Ovary (tissue), 9 donors: ENCODE data around the gene PMEL. TPM values are rescaled to one million over a fixed set of nuclear protein-coding genes. Genes with fewer than 3 reads are reported as not detected.
A peak's percentile ranks its signal among the peaks of the same experiment; 100 is the strongest.

ENCODE experiments used
- DNase-seq, 5 donors: peaks; one replicate each; pipeline ENCODE4 v3.0.0-alpha.2; 2019 to 2020
- H3K27ac ChIP-seq, 2 donors: fragments of 200-600 bp; one replicate each; pipeline versions ENCODE4 v1.5.1 to v1.8.0; 2019 to 2022
- H3K27me3 ChIP-seq: fragments of 200-600 bp; one replicate; pipeline ENCODE4 v1.8.0; 2022
- H3K36me3 ChIP-seq: fragments of 200-600 bp; sonication (generic); one replicate; pipeline ENCODE4 v1.5.1; 2019
- H3K4me1 ChIP-seq: one replicate; pipeline ENCODE4 v1.8.1; 2013; ENCODE audit warnings: mild to moderate bottlenecking, moderate library complexity; ENCODE audit not compliant: insufficient read depth
- H3K4me3 ChIP-seq: fragments of 200-600 bp; sonication (generic); one replicate; pipeline ENCODE4 v1.5.1; 2017
- H3K9me3 ChIP-seq, 2 donors: fragments of 200-600 bp in 1 of 2; sonication (generic) in 1 of 2; one replicate each; pipeline versions ENCODE4 v1.5.1 to v1.8.1; 2013 to 2019; ENCODE audit warnings: mild to moderate bottlenecking in 1 of 2, moderate library complexity in 1 of 2
- CTCF ChIP-seq, 3 donors: fragments of 450-650 bp in 2 of 3; fragments of 200-600 bp in 1 of 3; IDR thresholded peaks; one replicate each; pipeline versions ENCODE4 v1.5.1 to v1.8.0; 2016 to 2022; ENCODE audit warnings: antibody characterized with exemption in 3 of 3, mild to moderate bottlenecking in 1 of 3
- EP300 ChIP-seq: sonication (generic); formaldehyde crosslinking; IDR thresholded peaks from one replicate; pipeline ENCODE4 v1.6.1; 2017; ENCODE audit warnings: antibody characterized with exemption
- POLR2A ChIP-seq: fragments of 450-650 bp; IDR thresholded peaks from one replicate; pipeline ENCODE4 v1.6.1; 2017; ENCODE audit warnings: antibody characterized with exemption, mild to moderate bottlenecking, moderate library complexity
- WGBS, 3 donors: extraction: QIAGEN DNeasy Blood & Tissue Kit in 1 of 3; methylation state at CpG; one replicate each; pipeline versions ENCODE4 v1.1.5 to v1.1.7; 2013 to 2017; 5-methylcytosine and 5-hydroxymethylcytosine counted together
- intact Hi-C, 4 donors: fragments of 100-400 bp; cut with DNase I; formaldehyde crosslinking; loops; one replicate each; pipeline versions ENCODE4 v1.11.0 to v1.15.1; 2022 to 2023
- polyA plus RNA-seq, 2 donors: library from polyadenylated mRNA; stranded (reverse); fragments of 200-250 nt in 1 of 2; fragments of 350-450 nt in 1 of 2; fragmentation: Illumina TruSeq in 1 of 2; extraction: RNeasy Lipid Tissue Mini Kit (QIAGEN cat#74804) in 1 of 2; gene quantifications; one replicate each; pipeline ENCODE4 v1.2.3, GENCODE V29; 2013 to 2014
- total RNA-seq, 7 donors: library from RNA; depleted of rRNA in 2 of 7; stranded (reverse); fragments of >200 nt in 2 of 7; fragmentation: NEBNext Ultra II Directional in 3 of 7; extraction: Animal tissue kit (Norgen Biotek cat#: 25700) in 3 of 7; gene quantifications; one replicate each; pipeline versions ENCODE4 v1.1.0 to v1.2.4, GENCODE V29; 2016 to 2023
- donor health status: DM: no; HTN: no; CAD: no; lungs with moderate emphysema.
- donor health status: DM: no; HTN: no; CAD: no.
- donor health status: Bipolar disorder and iron deficiency.
- donor health status: DM: yes; HTN: yes; CAD: no.
- donor health status: DM: no; HTN: no; CAD: no.
- donor health status: DM: yes; HTN: yes; CAD: no.

The PMEL gene
- total and polyA plus RNA-seq, 9 donors: 2.0 to 11.5 (median 3.6) TPM

DNA sequence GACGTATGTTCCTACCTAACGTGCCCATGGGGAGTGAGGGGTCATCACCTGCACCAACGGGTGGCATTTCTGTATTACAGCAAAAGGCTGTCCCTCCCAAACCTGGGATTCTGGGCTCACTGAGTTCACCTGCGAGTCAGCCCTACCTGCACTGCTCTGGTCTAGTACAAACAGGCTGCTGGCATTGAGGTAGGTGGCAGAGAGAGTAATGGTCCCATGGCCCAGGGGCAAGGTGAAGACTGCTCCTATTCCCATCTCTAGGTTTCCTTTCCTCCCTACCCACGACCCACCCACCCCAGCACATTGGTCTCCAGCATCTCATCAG, 31.7 kb upstream of the PMEL start:
- H3K27ac ChIP-seq: peak overlapping the region; percentile 7 to 71
- DNase-seq: no peak
- peaks cover 3% of the 10 kb centered on the region for H3K4me1 ChIP-seq
- no peak for TF ChIP-seq CTCF (IDR thresholded peaks at IDR 0.05)
- no peak for TF ChIP-seq EP300
- TF ChIP-seq POLR2A: no peak
- intact Hi-C loops: loop anchor here (2.0 to 10.0 kb wide), 3 partner anchors 40 to 47 kb away; partner anchors contain the start of gene RPS26 (in 3 of the 4)
- no peaks in the 10 kb centered on the region for H3K9me3 ChIP-seq
- WGBS, 3 donors: 0 to 1% (median 0%) methylated on average over 5 of the region's 5 CpGs
- H3K36me3 ChIP-seq: no peaks in the 10 kb centered on the region
- H3K27me3 ChIP-seq: no peaks in the 10 kb centered on the region
- H3K4me3 ChIP-seq: peak overlapping the region; percentile 52

- Histone ChIP-seq H3K36me3 (no peaks in the 10 kb centered on the region), H3K4me3 (peak within 1 kb of the TSS; percentile 52), H3K27me3 (no peaks in the 10 kb centered on the region), H3K4me1 (peaks cover 3% of the 10 kb centered on the region), H3K9me3 (no peaks in the 10 kb centered on the region), H3K27ac (peak within 1 kb of the TSS; percentile 7 to 80)
- TF ChIP-seq CTCF (IDR thresholded peaks at IDR 0.05): no peak
- TF ChIP-seq POLR2A: peak; percentile 6
- no peak for TF ChIP-seq EP300
- DNase-seq: peak; percentile 94 to 97 (median 96)
- 0 to 1% (median 1%) methylated on average over 27 of the region's 27 CpGs for WGBS, 3 donors
- intact Hi-C loops: loop anchor here (2.0 to 10.0 kb wide), 3 partner anchors 40 to 48 kb away; partner anchors contain the start of gene RPS26 (in 3 of the 4)
These were observed 31.1 kb upstream of the PMEL start, which contains the start of gene SUOX for GRCh38 chr12:55996715-55997534. TSS of gene SUOX (plus strand) at chr12:55997276. CDS start at chr12:56002222, 4,946 bp downstream.

GRCh38 chr12:55996201-55996714, 30.4 kb upstream of the PMEL start:
- Histone ChIP-seq H3K36me3 (no peaks in the 10 kb centered on the region), H3K9me3 (no peaks in the 10 kb centered on the region), H3K27me3 (no peaks in the 10 kb centered on the region), H3K27ac (peak overlapping the region in 1 of 2 donors; percentile 80), H3K4me1 (peaks cover 3% of the 10 kb centered on the region), H3K4me3 (peak overlapping the region; percentile 52)
- intact Hi-C loops: loop anchor here (2.0 to 10.0 kb wide), 3 partner anchors 41 to 49 kb away; partner anchors contain the start of gene RPS26 (in 3 of the 4)
- TF ChIP-seq CTCF (IDR thresholded peaks at IDR 0.05) (peak; percentile 68 to 84 (median 80)), EP300 (no peak)
- peak in 3 of 5 donors; percentile 35 to 65 (median 55) for DNase-seq
- WGBS, 3 donors: 12 to 19% (median 13%) methylated on average over 14 of the region's 14 CpGs

DNA sequence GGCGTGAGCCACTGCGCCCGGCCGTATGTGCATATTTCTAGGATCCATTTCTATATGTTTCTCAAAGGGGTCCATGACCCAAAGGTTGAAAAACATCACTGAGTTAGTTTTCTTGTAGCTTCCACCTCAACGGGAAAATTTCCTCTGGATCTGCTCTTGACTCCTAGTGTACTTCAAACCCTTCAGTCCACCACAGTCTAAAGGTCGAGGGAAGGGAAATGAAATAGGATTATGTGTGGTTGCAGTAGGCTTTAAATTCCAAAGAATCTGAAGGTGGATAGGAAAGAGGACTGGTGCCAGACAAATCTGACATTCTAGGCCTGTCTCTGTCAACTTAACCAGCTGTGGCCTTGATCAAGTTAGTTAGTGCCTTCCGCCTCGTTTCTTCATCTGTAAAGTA, 29.5 kb upstream of the PMEL start:
- WGBS, 3 donors: 59 to 72% (median 63%) methylated on average over 8 of the region's 8 CpGs
- TF ChIP-seq EP300 (no peak), POLR2A (no peak), CTCF (IDR thresholded peaks at IDR 0.05) (no peak)
- Histone ChIP-seq H3K36me3 (no peaks in the 10 kb centered on the region), H3K27me3 (no peaks in the 10 kb centered on the region), H3K4me3 (no peak overlapping the region), H3K9me3 (no peaks in the 10 kb centered on the region), H3K4me1 (peaks cover 3% of the 10 kb centered on the region), H3K27ac (no peak overlapping the region)
- intact Hi-C loops: loop anchor here in 2 of 4 donors (5.0 to 10.0 kb wide), 2 partner anchors 42 to 49 kb away; partner anchors contain the start of gene RPS26 (in 1 of the 2)
- no peak for DNase-seq
